Measurements from ENCODE around the gene ITGB1. TPM values are rescaled to one million over a fixed set of nuclear protein-coding genes. Genes with fewer than 3 reads are reported as not detected.

Gene ITGB1
- total and polyA plus RNA-seq, 2 of the 8 experiments (the other 6 are each of a cell fraction or from before 2014, with no cell fraction given): 82.7 to 321 TPM

DNA sequence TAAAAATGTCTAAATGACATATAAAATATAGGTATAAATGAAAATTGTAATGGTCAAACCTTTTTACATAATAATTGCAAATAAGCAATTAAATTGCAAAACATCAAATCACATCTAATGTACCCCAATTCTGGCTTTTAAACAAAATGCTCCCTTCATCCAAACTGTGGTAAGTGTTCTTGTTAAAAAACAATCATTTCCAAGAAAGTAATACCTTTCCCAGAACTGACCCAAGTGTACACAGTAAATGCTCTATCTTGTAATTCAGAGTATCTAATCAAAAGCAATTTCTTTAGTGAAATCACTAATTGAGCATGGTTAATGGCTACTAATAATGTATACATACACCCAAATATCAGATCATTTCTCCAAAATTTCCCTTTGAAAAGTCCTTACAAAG, 28.0 kb downstream of the ITGB1 start:
- TF ChIP-seq POU5F1 (IDR thresholded peaks at IDR 0.05; ENCODE audit: low read depth, low read length) (no peak), TCF12 (IDR thresholded peaks at IDR 0.05; ENCODE audit: low read depth, low read length) (no peak), HDAC6 (IDR thresholded peaks at IDR 0.05; ENCODE audit: low read depth, low read length) (no peak), ZNF274 (IDR thresholded peaks at IDR 0.05; ENCODE audit: borderline replicate concordance, extremely low read depth, low read length) (no peak), GABPA (IDR thresholded peaks at IDR 0.05; ENCODE audit: borderline replicate concordance, insufficient read depth, low read length) (no peak), TEAD4 (IDR thresholded peaks at IDR 0.05; ENCODE audit: low read depth, low read length) (no peak), ATF3 (IDR thresholded peaks at IDR 0.05; ENCODE audit: insufficient read depth, low read depth, low read length) (no peak), CTBP2 (IDR thresholded peaks at IDR 0.05; ENCODE audit: borderline replicate concordance, insufficient read depth, insufficient read length, low read length) (no peak)
- TF ChIP-seq, protein P1, sequence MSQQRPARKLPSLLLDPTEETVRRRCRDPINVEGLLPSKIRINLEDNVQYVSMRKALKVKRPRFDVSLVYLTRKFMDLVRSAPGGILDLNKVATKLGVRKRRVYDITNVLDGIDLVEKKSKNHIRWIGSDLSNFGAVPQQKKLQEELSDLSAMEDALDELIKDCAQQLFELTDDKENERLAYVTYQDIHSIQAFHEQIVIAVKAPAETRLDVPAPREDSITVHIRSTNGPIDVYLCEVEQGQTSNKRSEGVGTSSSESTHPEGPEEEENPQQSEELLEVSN (IDR thresholded peaks at IDR 0.05): no peak
- Histone ChIP-seq H3K9ac (replicated peaks in 1 of 4; ENCODE audit: extremely low read depth in 1 of 4, low read depth in 3 of 4, low read length in 3 of 4) (no peak overlapping the region), H3K4ac (replicated peaks; ENCODE audit: insufficient read length, low read depth, low read length) (no peak overlapping the region), H2AFZ (ENCODE audit: low read length) (no peak overlapping the region), H3K23ac (ENCODE audit: insufficient read length) (no peak overlapping the region), H3K23me2 (ENCODE audit: low read depth, low read length) (no peaks in the 10 kb centered on the region), H3K27ac (ENCODE audit: low read depth, low read length) (no peak overlapping the region), H3K9me3 (ENCODE audit: insufficient read depth in 2 of 2, low read depth in 1 of 2, low read length in 1 of 2) (no peaks in the 10 kb centered on the region), H4K8ac (ENCODE audit: extremely low read depth, insufficient read depth, low read length) (no peak overlapping the region), H2AK5ac (ENCODE audit: low read depth, low read length) (no peak overlapping the region), H3K4me1 (replicated peaks in 1 of 4; ENCODE audit: control insufficient read depth in 3 of 4, insufficient read depth in 4 of 4, low read length in 3 of 4) (no peaks in the 10 kb centered on the region), H4K5ac (ENCODE audit: insufficient read length, low read depth, low read length) (no peak overlapping the region), H2BK5ac (ENCODE audit: low read depth, low read length) (no peak overlapping the region), H2BK20ac (ENCODE audit: low read length) (no peak overlapping the region), H3K4me2 (ENCODE audit: insufficient read depth in 1 of 2, low read depth in 2 of 2, low read length in 2 of 2) (no peak overlapping the region), H3K79me2 (ENCODE audit: control insufficient read depth in 1 of 2, insufficient read depth in 2 of 2, low read length in 2 of 2) (peaks cover 0 to 41% of the 10 kb centered on the region in 2 experiments; a peak in 2 of 4 replicates), H4K20me1 (replicated peaks in 1 of 2; ENCODE audit: control insufficient read depth in 1 of 2, insufficient read depth in 2 of 2, low read length in 2 of 2) (peaks cover 0 to 2% of the 10 kb centered on the region in 2 experiments), H3K18ac (ENCODE audit: extremely low read depth, low read length) (no peak overlapping the region), H2BK120ac (replicated peaks; ENCODE audit: low read depth, low read length) (no peak overlapping the region), H3K14ac (ENCODE audit: insufficient read length) (no peak overlapping the region), H3K4me3 (ENCODE audit: extremely low read depth in 1 of 4, insufficient read depth in 2 of 4, low read depth in 3 of 4, low read length in 4 of 4) (no peak overlapping the region), H3K56ac (replicated peaks; ENCODE audit: insufficient read length, low read depth, low read length) (no peak overlapping the region), H4K91ac (replicated peaks; ENCODE audit: insufficient read length, low read length) (no peak overlapping the region), H3K27me3 (replicated peaks in 1 of 4; ENCODE audit: control insufficient read depth in 3 of 4, extremely low read depth in 1 of 4, insufficient read depth in 3 of 4, low read length in 3 of 4) (no peaks in the 10 kb centered on the region), H3K79me1 (ENCODE audit: low read depth, low read length) (no peaks in the 10 kb centered on the region; the same call in 1 of the 2 replicates), H2BK12ac (ENCODE audit: low read depth, low read length) (no peak overlapping the region), H3K36me3 (ENCODE audit: control insufficient read depth in 2 of 4, insufficient read depth in 4 of 4, low read length in 3 of 4) (peaks cover 12 to 85% (median 34%) of the 10 kb centered on the region in 4 experiments), H2BK15ac (ENCODE audit: low read length) (no peak overlapping the region)
- POLR2A ChIA-PET (ENCODE audit: partially characterized antibody): no interaction called here
- no peak for FAIRE-seq
- no peak for DNase-seq (ENCODE audit: low read depth in 1 of 2, low spot score in 2 of 2)
- CTCF ChIA-PET (ENCODE audit: partially characterized antibody): interaction anchor here (1.2 to 2.2 kb wide), 3 partner anchors 18 to 79 kb away, joined by 3 to 5 read pairs (median 4); no protein-coding TSS in a partner anchor

Measured in H1 (cell line).